RWPE1 (cell line): ENCODE measurements around the gene VPS18.

Experiments
- CTCF ChIA-PET: fragments of 350-600 bp; sonication (Branson Sonifier 250); formaldehyde crosslinking; extraction: SDS; loops from one replicate; lab custom pipeline; 2021; lab: Yijun Ruan, JAX
- POLR2A ChIA-PET: fragments of 400-600 bp; formaldehyde crosslinking; extraction: SDS; loops from one replicate; lab custom pipeline; 2020; ENCODE audit warnings: antibody characterized with exemption; ENCODE audit not compliant: low non-redundant PET; lab: Yijun Ruan, JAX
- DNase-seq: peaks from one replicate; pipeline ENCODE4 v3.0.0; 2012; ENCODE audit warnings: low spot score
- H3K27ac ChIP-seq: fragments of 450-650 bp; 2 replicates; pipeline ENCODE4 v1.5.1; 2017
- CTCF ChIP-seq: fragments of 450-650 bp; conservative IDR thresholded peaks from 2 replicates; pipeline ENCODE4 v1.5.1; 2017; ENCODE audit warnings: low read depth, mild to moderate bottlenecking

Gene VPS18

GRCh38 chr15:40867199-40867598 is 27.1 kb upstream of the VPS18 start:
- POLR2A ChIA-PET = no interaction called here
- no peak overlapping the region for H3K27ac ChIP-seq
- DNase-seq = no peak
- no peak for TF ChIP-seq CTCF
- CTCF ChIA-PET = interaction anchor here (10.4 kb wide), 1 partner anchor 9 kb away, joined by 107 read pairs; no protein-coding TSS in a partner anchor

GRCh38 chr15:40869686-40870085 is 24.6 kb upstream of the VPS18 start:
- ChIA-PET POLR2A (no interaction called here), CTCF (interaction anchor here (0.6 to 10.4 kb wide), 3 partner anchors 11 to 24 kb away, joined by 5 to 107 read pairs (median 6); partner anchors contain the start of gene VPS18)
- DNase-seq = no peak
- peak overlapping the region; percentile 35 for H3K27ac ChIP-seq
- TF ChIP-seq CTCF = no peak

- no peak for DNase-seq
- peak overlapping the region; percentile 35 for H3K27ac ChIP-seq
- no peak for TF ChIP-seq CTCF
- ChIA-PET CTCF (interaction anchor here (0.6 to 10.4 kb wide), 5 partner anchors 13 to 526 kb away, joined by 3 to 107 read pairs (median 4); partner anchors contain the start of gene VPS18), POLR2A (no interaction called here)
Measured at GRCh38 chr15:40870716-40871115, 23.5 kb upstream of the VPS18 start.

- ChIA-PET CTCF (interaction anchor here (0.6 to 10.4 kb wide), 5 partner anchors 14 to 528 kb away, joined by 3 to 107 read pairs (median 6); partner anchors contain the start of gene VPS18), POLR2A (interaction anchor here (0.6 to 0.8 kb wide), 3 partner anchors 22 to 57 kb away, joined by 3 read pairs; partner anchors contain the start of genes DLL4 and VPS18)
- DNase-seq = peak; percentile 89
- no peak for TF ChIP-seq CTCF
- peak overlapping the region; percentile 16 for H3K27ac ChIP-seq
Measured at GRCh38 chr15:40871749-40872617, 22.3 kb upstream of the VPS18 start.

- no peak for DNase-seq
- POLR2A ChIA-PET = interaction anchor here (0.6 to 2.1 kb wide), 2 partner anchors 14 to 21 kb away, joined by 3 to 7 read pairs; partner anchors contain the start of gene VPS18
- CTCF ChIA-PET = interaction anchor here (0.6 to 10.4 kb wide), 13 partner anchors 9 to 81 kb away, joined by 3 to 107 read pairs (median 7); partner anchors contain the start of genes SPINT1 and VPS18
- TF ChIP-seq CTCF = no peak
- peak overlapping the region; percentile 29 for H3K27ac ChIP-seq
Measured at GRCh38 chr15:40872791-40873693, 21.2 kb upstream of the VPS18 start.
